Caco-2 (cell line): ENCODE results near the gene RAB15. TPM values are rescaled to one million over a fixed set of nuclear protein-coding genes. Genes with fewer than 3 reads are reported as not detected.

ENCODE experiments used
- BruUV-seq: library from RNA; stranded (reverse); fragments of 400-500 nt; replicated peaks from 2 replicates; lab custom pipeline; 2021; lab: Mats Ljungman, UMichigan
- CTCF ChIA-PET: fragments of 300-600 bp; sonication (Branson Sonifier 250); formaldehyde crosslinking; loops from one replicate; lab custom pipeline; 2022; ENCODE audit warnings: antibody characterized with exemption; lab: Charles Lee
- POLR2A ChIA-PET: fragments of 300-600 bp; sonication (Branson Sonifier 250); formaldehyde crosslinking; loops from one replicate; lab custom pipeline; 2022; ENCODE audit warnings: antibody characterized with exemption; lab: Charles Lee
- DNase-seq, 2 experiments: peaks; one replicate each; pipeline versions ENCODE4 v3.0.0 to v3.0.0-alpha.2; 2020 to 2022
- H3K27me3 ChIP-seq: replicated peaks from 2 replicates; pipeline ENCODE4 v1.6.0; 2011; ENCODE audit warnings: low read length; ENCODE audit not compliant: control insufficient read depth, insufficient read depth
- H3K36me3 ChIP-seq: 2 replicates; pipeline ENCODE4 v1.5.1; 2011; ENCODE audit warnings: low read length; ENCODE audit not compliant: control insufficient read depth, insufficient read depth
- H3K4me1 ChIP-seq: fragments of 250-450 bp; sonication (Bioruptor Pico); 2 replicates; pipeline ENCODE4 v1.5.1; 2020; ENCODE audit warnings: mild to moderate bottlenecking
- H3K4me3 ChIP-seq: 2 replicates; pipeline ENCODE4 v1.5.1; 2011; ENCODE audit warnings: low read depth, mild to moderate bottlenecking, control low read depth, low read length
- H3K9me3 ChIP-seq: fragments of 250-450 bp; sonication (Bioruptor Pico); 2 replicates; pipeline ENCODE4 v1.5.1; 2020; ENCODE audit warnings: mild to moderate bottlenecking, moderate library complexity
- H3K27ac Mint-ChIP-seq: one replicate; pipeline ENCODE4 v1.8.0; 2022; ENCODE audit warnings: mixed read lengths; ENCODE audit not compliant: unreplicated experiment
- H3K27me3 Mint-ChIP-seq: one replicate; pipeline ENCODE4 v1.8.0; 2022; ENCODE audit warnings: mixed read lengths; ENCODE audit not compliant: insufficient read depth, unreplicated experiment
- H3K36me3 Mint-ChIP-seq: one replicate; pipeline ENCODE4 v1.8.0; 2022; ENCODE audit warnings: mild to moderate bottlenecking, mixed read lengths; ENCODE audit not compliant: insufficient read depth, unreplicated experiment
- H3K4me1 Mint-ChIP-seq: one replicate; pipeline ENCODE4 v1.8.0; 2022; ENCODE audit warnings: low read depth, mixed read lengths; ENCODE audit not compliant: unreplicated experiment
- H3K4me3 Mint-ChIP-seq: one replicate; pipeline ENCODE4 v1.8.0; 2022; ENCODE audit warnings: mild to moderate bottlenecking, moderate library complexity, mixed read lengths; ENCODE audit not compliant: unreplicated experiment
- H3K9me3 Mint-ChIP-seq: one replicate; pipeline ENCODE4 v1.8.0; 2022; ENCODE audit warnings: mixed read lengths; ENCODE audit not compliant: unreplicated experiment
- CTCF ChIP-seq, 2 experiments: fragments of 200-600 bp in 1 of 2; IDR thresholded peaks; 1 replicate in 1 of 2; 2 replicates in 1 of 2; pipeline versions ENCODE4 v1.5.1 to v1.8.0; 2011 to 2022; ENCODE audit warnings: antibody characterized with exemption in 1 of 2, control low read depth in 1 of 2, inconsistent platforms in 1 of 2, low read depth in 1 of 2, low read length in 1 of 2, mild to moderate bottlenecking in 1 of 2, moderate library complexity in 1 of 2; ENCODE audit not compliant: insufficient read depth in 1 of 2, severe bottlenecking in 1 of 2, unreplicated experiment in 1 of 2
- intact Hi-C: fragments of 100-400 bp; cut with micrococcal nuclease; formaldehyde crosslinking; loops from one replicate; pipeline ENCODE4 v1.10.0; 2022; ENCODE audit not compliant: unreplicated experiment
- total RNA-seq: library from RNA; stranded (reverse); gene quantifications from 2 replicates; pipeline ENCODE4 v1.2.3, GENCODE V29; 2022

Gene RAB15
- total RNA-seq, 1 experiment from 2014 or later, result 92.5 TPM

DNA sequence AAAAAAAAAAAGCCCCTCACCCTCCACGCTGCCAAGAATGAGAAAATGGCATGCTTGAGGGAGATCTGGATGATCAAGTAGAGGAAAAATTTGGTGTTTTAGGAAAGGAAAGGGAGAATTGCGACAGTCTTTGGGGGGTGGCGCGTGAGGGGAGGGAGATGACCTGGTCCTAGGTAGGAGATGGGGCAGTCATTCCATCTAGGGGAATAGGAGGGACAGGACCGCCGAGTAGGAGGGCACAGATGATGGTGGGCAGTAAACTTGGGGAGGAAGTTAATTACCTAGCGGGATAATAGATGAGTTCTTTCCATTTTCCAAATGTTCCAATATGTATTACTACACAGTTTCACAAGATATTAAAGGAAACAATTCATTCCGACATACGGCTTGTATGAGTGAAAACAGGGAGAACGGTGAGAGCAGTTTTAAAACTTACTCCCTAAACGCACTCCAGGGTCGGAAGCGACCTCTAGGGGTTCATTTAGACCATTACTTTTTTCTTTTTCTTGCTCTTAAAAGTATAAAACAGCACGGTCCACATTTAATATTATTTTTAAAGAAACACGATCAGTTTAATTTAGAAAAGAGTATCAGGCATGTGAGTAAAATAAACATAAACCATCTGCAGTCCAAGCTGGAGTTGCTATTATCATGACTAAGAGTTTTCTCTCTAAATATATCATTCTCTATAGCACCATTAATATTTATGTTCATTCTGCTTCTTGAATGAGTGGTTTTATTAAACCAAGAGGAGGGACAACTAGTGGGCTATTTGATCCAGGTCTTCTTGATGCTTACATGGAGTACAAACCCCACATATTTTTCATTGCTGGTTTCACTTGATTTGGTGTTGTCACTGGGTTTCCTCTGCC is 11.5 kb upstream of the RAB15 start:
- DNase-seq, result peak in 1 of 2 experiments; percentile 59
- CTCF ChIA-PET, result no interaction called here
- H3K36me3 ChIP-seq, result no peaks in the 10 kb centered on the region
- BruUV-seq, result no TSS peak
- no peaks in the 10 kb centered on the region for H3K27me3 Mint-ChIP-seq
- no peaks in the 10 kb centered on the region for H3K9me3 Mint-ChIP-seq
- H3K4me3 ChIP-seq, result no peak overlapping the region
- intact Hi-C loops, result loop anchor here (1.0 to 2.0 kb wide), 4 partner anchors 17 to 160 kb away; partner anchors contain the start of gene GPX2
- H3K4me1 ChIP-seq, result peaks cover 10% of the 10 kb centered on the region
- no peaks in the 10 kb centered on the region for H3K9me3 ChIP-seq
- no peaks in the 10 kb centered on the region for H3K27me3 ChIP-seq
- peaks cover 27% of the 10 kb centered on the region for H3K4me1 Mint-ChIP-seq
- peak overlapping the region; percentile 65 for H3K4me3 Mint-ChIP-seq
- peak; percentile 50 to 71 for TF ChIP-seq CTCF (IDR thresholded peaks at IDR 0.05; ENCODE audit: insufficient read depth in 1 of 2, low read depth in 1 of 2, low read length in 1 of 2, severe bottlenecking in 1 of 2, unreplicated experiment in 1 of 2)
- POLR2A ChIA-PET, result no interaction called here
- no peaks in the 10 kb centered on the region for H3K36me3 Mint-ChIP-seq
- H3K27ac Mint-ChIP-seq, result no peak overlapping the region

- ChIA-PET POLR2A (interaction anchor here (0.5 kb wide), 1 partner anchor 123 kb away, joined by 5 read pairs; no protein-coding TSS in a partner anchor), CTCF (interaction anchor here (0.6 kb wide), 1 partner anchor 1182 kb away, joined by 5 read pairs; no protein-coding TSS in a partner anchor)
- TF ChIP-seq CTCF (IDR thresholded peaks at IDR 0.05; ENCODE audit: insufficient read depth in 1 of 2, low read depth in 1 of 2, low read length in 1 of 2, severe bottlenecking in 1 of 2, unreplicated experiment in 1 of 2), result no peak
- Histone ChIP-seq H3K4me1 (peaks cover 30% of the 10 kb centered on the region), H3K27me3 (no peaks in the 10 kb centered on the region), H3K9me3 (no peaks in the 10 kb centered on the region), H3K36me3 (no peaks in the 10 kb centered on the region), H3K4me3 (no peak overlapping the region)
- peak overlapping the region; percentile 92 for H3K27ac Mint-ChIP-seq
- H3K4me1 Mint-ChIP-seq, result peaks cover 29% of the 10 kb centered on the region
- intact Hi-C loops, result no loop called here
- H3K4me3 Mint-ChIP-seq, result peak overlapping the region; percentile 21
- H3K9me3 Mint-ChIP-seq, result no peaks in the 10 kb centered on the region
- no peaks in the 10 kb centered on the region for H3K36me3 Mint-ChIP-seq
- TSS peak; percentile 82 for BruUV-seq
- H3K27me3 Mint-ChIP-seq, result no peaks in the 10 kb centered on the region
- DNase-seq, result peak in 1 of 2 experiments; percentile 29
These were observed 7.4 kb upstream of the RAB15 start for GRCh38 chr14:64979336-64980074.

DNA sequence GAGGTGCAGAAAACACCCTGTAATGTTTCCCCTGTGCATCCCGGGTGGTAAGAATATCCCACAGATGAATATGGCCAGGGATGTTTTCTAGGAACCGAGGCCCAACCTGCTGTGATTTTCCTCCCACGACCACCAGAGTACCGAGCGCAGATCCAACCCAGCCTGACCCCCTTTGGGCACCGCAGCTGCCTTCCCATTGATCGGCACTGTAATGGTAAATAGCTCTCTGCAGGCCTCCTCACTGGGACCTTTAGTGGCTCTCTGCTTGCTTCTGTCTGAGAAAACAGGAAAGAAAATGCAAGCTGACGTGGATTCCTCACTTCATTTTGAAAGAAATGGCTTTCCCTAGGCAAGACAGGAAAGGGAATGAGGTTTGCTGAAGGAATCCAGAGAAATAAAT is 2.4 kb upstream of the RAB15 start:
- H3K4me3 ChIP-seq, result no peak overlapping the region
- H3K4me3 Mint-ChIP-seq, result no peak overlapping the region
- no peaks in the 10 kb centered on the region for H3K27me3 ChIP-seq
- H3K27ac Mint-ChIP-seq, result no peak overlapping the region
- ChIA-PET POLR2A (no interaction called here), CTCF (interaction anchor here (1.8 kb wide), 1 partner anchor 12 kb away, joined by 8 read pairs; the partner anchor contains the start of gene FNTB)
- no peaks in the 10 kb centered on the region for H3K9me3 ChIP-seq
- H3K36me3 Mint-ChIP-seq, result no peaks in the 10 kb centered on the region
- intact Hi-C loops, result no loop called here
- H3K36me3 ChIP-seq, result no peaks in the 10 kb centered on the region
- no peaks in the 10 kb centered on the region for H3K9me3 Mint-ChIP-seq
- H3K4me1 ChIP-seq, result peaks cover 45% of the 10 kb centered on the region
- H3K27me3 Mint-ChIP-seq, result no peaks in the 10 kb centered on the region
- TF ChIP-seq CTCF (IDR thresholded peaks at IDR 0.05; ENCODE audit: insufficient read depth in 1 of 2, low read depth in 1 of 2, low read length in 1 of 2, severe bottlenecking in 1 of 2, unreplicated experiment in 1 of 2), result no peak
- DNase-seq, result no peak
- no TSS peak for BruUV-seq
- peaks cover 21% of the 10 kb centered on the region for H3K4me1 Mint-ChIP-seq
